NCI-H1694 treated with DMSO at 0.1 percent for 48 hours (cell line): ENCODE measurements around the gene COG5.

Source experiments
- DNase-seq: peaks from one replicate; lab custom pipeline; 2025; lab: John Stamatoyannopoulos, UW

COG5 gene

DNA sequence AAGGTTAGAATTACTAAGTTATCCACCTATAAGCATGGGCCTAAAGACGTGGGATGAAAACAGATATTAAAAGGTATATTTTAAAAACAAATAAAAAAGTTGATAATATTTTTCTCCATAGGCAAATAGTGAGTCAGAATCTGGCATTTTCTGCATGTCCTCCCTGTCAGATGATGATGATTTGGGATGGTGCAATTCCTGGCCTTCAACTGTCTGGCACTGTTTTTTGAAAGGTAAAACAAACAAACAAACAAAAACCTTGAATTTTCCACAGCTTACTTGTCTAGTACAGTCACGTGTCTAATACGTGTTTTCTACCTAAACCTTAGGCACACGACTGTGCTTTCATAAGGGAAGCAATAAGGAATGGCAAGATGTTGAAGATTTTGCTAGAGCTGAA lies 377.5 kb downstream of the COG5 start:
- no peak for DNase-seq

DNA sequence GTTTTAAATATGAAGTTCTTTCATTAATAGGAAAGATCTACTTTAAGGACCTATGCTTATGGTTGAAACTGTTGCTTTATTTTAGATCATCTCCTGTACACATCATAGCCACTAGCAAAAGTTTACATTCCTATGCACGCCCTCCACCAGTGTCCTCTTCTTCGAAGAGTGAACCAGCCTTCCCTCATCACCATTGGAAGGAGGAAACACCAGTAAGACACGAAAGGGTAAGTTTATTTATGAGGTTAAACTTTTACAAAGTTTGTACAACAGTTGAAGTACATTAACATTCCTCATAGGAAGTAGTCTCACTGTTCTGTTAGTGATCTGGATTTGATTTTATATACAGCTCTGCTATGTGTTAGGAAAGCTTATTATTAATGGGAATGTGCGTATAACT lies 378.0 kb downstream of the COG5 start:
- no peak for DNase-seq

DNA sequence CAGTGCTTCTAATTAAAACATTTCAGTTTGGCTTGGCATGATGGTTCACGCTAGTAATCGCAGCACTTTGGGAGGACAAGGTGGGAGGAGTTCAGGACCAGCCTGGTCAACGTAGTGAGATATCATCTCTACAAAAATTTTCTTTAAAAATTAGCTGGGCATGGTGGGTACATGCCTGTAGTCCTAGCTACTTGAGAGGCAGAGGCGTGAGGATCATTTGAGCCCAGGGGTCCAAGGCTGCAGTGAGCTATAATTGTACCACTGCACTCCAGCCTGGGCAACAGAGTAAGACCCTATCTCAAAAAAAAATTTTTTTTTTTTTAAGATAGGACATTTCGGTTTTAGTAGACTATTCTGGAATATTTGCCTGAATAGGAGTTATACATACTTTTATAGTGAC lies 382.5 kb downstream of the COG5 start:
- no peak for DNase-seq

DNA sequence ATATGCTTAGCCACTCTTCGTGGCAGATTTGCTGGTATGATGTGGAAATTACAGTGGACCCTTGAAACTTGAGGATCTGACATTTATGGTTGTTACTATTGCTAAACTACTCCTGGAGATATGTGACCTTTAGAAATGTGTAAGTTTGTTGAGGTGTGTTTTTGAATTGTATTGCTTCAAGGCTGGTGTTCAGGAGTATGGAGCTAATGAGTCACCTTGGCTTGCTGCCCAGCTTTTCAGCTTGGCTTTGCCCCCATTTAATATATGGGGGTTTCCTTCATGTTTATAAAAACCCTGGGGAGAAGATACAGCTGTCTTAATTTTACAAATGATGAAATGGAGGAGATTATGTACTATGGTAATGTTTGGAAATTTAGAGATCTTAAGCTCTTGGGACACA lies 383.3 kb downstream of the COG5 start:
- no peak for DNase-seq

DNA sequence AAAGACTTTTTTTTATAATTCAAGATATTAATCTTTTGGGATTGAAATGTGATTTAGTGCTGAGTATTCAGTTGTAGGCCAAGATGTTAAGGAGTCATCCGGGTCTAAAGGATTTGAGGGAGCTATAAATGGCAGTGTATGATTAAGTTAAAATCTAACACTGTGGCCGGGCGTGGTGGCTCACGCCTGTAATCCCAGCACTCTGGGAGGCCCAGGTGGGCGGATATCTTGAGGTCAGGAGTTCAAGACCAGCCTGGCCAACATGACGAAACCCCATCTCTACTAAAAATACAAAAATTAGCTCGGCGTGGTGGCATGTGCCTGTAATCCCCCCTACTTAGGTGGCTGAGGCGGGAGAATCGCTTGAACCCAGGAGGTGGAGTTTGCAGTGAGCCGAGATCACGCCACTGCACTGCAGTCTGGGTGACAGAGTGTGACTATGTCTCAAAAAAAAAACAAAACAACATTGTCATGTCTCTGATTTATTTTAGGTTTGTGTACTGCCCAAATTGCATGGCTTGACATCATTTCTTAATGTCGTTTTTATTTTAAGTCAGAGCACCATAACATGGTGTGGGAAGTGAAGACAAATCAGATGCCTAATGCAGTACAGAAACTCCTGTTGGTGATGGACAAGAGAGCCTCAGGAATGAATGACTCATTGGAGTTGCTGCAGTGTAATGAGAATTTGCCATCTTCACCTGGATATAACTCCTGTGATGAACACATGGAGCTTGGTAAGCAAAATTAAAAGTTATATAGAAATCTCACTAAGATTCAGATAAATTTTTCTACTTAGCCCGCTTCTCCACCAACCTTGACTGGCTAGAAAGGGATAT lies 384.2 kb downstream of the COG5 start:
- DNase-seq, result no peak

DNA sequence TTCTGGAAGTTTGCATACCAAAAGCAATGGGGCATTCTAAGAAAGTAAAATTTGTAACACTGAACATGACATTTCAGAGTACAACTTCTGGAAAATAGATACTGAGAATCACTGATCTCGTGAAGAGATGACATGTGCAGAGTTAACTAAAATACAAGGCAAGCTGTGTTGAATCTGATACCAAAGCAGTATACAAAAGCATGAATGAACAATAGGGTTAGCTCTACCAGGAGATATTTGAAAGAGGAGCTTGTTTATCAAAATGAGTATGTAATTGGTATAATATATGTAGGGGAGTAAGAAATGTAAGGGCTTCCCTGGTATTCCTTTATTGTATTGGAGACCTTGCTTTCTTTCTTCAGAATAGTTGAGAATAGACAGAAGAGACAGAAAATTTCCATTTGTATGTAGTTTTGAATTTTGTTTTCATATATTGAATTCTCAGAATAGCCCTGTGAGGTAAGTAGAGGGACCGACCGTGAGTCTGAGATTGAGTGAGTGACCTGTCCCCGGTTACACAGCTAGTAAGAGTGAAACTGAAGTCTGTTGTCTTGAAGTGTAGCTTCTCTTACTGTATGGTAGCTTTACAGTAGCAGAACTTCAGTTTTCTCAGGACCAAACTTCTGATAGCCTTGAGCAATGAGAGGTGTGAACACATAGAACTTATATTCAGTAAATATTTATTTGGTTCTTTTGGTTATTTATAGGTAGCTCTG lies 389.9 kb downstream of the COG5 start:
- no peak for DNase-seq

DNA sequence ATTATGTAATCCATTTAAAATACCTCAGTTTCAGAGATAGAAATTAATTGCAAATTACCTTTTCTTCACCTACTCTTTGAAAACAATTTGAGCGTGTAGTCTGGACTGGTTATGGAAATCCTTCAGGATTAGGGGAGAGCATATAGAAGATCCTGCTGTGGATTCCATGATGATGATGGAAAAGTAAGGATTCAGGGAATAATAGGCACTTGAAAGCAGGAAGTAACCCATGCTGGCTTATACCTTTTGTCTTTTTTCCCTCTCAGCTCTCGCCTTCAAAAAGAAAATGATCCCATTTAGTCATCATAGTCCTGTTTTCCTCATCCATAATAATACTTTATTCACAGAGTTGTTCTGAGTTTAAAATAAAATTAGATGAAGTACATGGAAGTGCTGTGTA lies 390.5 kb downstream of the COG5 start:
- DNase-seq, result no peak

DNA sequence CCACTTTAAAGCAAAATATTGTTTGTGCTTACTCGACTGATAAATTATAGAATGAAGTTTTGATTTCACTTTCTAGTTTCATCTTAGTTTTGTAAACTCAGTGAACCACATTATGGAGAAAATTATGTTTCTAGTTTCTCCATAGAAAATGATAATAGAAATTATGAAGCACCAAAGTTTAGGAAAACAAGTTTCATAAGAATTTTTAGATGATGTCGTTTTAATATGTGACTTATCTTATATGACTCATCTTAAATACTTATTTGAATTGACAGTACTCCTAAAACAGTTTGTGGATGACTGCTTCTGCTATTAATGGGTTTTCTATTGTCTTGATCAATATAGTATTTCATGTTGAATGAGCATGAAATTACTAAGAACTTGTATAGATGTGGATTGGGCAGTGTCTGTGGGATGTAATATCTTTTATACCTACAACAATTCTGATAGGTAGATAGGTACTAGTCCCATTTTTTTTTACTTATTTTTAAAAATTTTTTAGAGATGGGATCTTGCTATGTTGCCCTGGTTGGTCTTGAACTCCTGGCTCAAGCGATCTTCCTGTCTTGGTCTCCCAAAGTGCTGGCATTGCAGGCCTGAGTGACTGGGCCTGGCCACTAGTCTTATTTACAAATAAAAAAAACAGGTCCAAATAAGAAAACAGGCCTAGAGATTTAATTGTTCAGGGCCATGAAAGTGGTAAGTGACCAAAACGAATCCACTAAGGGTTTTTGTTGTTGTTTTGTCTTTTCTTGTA lies 391.3 kb downstream of the COG5 start:
- no peak for DNase-seq

DNA sequence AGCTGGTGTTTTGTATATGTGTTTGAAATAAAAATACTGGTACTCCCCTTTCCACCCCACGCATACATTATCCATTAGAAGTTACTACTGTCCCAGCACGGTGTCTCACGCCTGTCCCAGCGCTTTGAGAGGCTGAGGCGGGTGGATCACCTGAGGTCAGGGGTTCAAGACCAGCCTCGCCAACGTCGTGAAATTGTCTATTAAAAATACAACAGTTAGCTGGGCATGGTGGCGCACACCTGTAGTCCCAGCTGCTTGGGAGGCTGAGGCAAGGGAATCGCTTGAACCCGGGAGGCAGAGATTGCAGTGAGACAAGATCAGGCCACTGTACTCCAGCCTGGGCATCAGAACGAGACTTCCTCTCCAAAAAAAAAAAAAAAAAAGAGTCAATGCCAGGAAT lies 392.2 kb downstream of the COG5 start:
- DNase-seq, result no peak

DNA sequence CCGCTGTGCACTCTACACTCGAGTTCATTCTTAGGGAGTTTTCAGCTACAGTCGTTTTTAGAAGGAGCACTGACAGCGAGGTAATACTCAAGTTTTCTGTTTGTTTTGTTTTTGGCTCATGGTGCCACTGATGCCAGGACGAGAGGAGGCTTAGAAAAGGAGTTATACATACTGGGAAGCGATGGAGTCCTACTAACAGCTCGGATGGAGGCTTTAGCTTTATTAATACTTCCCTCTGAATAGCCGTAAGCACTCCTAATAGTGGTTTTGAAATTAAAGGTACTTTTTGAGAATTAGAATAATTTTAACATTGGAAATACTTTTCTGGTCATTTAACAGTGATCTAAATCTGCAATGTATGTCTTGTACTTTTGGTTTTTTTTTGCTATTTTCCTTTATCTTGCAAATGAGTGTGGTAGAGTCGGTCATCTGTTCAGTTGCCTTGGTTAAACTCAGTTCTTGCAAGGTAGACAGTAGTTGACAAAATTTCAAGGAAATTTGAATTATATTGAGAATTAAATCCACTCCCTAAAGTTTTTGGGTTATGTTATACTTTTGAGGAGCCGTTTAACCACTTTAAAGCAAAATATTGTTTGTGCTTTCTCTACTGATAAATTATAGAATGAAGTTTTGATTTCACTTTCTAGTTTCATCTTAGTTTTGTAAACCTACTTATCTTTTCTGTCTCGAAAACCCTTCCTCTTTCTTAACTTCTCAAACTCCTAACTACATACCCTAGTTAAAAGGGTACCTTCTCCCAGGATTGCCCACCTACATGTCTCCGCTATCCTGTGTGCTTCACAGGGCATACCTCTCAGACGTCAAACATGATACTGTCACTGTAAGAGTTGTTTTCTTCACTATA lies 393.4 kb downstream of the COG5 start:
- no peak for DNase-seq

DNA sequence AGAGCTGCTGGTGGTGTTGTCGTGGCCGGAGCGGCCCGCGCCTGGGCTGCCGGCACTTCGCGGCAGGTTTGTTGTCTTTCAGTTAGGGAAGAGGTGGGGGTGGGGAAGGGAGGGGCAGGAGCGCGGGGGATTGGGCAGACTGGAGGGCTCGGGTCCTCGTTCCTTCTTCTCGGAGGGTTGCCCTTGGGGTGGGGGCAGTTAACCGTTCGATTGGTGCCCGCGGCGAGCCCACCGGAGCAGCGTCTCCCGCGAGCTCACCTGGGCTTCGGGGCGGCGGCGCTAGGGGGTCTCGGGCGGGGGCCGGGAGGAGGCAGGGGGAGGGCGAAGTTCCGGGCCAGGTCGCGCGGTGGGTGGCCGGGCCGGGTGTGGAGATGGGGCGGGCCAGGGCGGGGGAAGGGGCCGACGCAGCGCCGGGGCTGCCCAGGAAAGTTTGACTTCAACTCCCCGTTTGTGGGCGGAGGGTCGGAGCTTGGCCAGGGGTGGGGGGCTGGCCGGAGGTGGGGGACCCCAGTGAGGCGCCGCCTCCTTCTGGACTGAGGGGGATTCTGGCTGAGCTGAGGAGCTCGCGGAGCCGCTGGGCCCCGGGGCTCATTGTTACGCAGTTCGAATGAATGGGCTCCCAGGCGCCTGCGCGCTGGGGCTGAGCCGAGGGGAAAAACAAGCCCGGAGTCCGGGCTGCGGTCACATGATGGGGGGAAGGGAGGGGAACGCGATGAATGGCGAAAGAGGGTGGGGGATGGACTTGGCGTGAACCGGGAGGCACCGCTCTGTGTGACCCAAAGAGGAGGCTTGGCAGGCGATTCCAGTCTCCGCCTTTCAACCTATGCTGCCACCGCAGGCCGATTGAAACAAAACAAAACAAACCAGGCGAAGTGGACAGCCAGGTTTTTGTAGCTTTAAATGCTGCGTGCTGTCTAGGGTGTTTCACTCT lies 394.3 kb downstream of the COG5 start:
- peak; percentile 79 for DNase-seq

DNA sequence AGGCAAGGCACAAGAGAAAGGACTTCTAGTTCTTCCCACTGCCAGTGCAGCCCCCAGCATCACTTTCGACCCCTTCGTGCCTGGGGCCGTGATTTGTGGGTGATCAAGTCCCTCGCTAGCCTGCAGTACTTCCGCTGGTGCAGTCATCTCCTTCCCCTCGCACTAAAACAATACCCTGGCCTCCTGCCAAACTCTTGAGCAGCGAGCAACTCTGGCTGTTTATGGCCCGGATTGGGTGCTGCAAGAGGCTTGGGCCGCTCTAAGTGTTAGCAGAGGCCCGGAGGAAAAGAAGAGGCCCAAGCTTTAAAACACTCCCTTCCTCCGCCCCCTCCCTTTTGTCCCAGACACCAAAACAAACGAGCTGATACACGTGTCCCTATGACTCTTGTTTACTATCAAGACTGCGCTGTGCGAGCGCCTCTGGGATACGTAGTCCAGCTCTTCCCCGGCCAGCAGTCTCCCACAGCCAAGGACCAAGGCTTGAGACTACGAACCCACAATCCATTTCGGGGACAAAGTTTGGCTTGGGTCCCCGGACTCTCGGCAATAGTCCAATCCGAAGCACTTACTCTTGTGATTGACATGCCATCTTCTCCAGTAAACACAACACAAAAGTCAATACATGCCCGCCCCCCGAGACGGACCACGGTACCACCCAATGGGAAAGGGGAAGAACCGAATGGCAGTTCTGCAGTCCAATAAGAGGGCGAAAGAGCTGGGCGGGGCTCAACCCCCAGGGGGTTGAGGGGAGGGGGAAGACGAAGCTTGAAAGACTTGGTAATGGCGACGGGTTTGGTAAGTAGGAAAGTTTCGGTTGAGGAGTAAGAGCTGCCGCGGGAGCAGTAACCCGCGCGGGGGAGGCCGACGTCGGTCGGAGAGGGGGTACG lies 395.2 kb downstream of the COG5 start, which contains the start of gene HBP1:
Gene HBP1 (plus strand): TSS at position 771 of the 887 bp plus-strand sequence. CDS start 10,891 bp downstream, outside the sequence.
- DNase-seq, result peak; percentile 99

DNA sequence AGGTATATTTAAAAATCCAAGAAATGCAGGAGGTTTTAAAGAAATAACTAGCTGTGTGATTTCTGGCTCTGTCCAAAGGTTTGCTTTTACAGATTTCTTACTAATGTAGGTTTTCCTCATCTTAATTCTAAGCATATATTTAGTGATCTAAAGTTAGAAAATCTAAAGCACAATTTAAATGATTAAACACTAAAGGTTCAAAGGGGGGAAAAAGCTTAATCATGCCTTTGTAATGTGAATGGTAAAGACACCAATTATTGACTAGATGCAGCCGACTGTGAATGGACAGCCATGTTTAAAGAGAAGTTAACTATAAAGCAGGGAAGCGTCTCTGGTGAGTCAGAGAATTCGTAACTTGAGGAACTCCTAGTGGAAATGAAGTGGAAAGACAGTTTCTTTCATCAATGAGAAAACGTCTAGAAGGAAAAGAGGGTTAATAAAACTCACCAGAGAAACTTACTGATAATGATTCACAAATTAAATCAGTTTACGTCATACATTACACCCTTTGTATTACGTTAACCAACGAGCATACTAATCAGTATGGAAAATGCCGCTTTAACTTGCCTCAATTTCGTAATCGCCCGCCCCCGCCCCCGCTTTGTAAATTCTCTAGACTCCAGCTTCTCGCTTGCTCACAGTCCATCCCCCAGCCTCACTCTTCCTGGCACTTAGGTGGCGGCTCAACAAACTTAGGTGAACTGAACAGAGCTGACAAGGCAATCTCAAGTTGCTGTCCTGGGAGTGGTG lies 396.1 kb downstream of the COG5 start:
- DNase-seq, result peak; percentile 10

DNA sequence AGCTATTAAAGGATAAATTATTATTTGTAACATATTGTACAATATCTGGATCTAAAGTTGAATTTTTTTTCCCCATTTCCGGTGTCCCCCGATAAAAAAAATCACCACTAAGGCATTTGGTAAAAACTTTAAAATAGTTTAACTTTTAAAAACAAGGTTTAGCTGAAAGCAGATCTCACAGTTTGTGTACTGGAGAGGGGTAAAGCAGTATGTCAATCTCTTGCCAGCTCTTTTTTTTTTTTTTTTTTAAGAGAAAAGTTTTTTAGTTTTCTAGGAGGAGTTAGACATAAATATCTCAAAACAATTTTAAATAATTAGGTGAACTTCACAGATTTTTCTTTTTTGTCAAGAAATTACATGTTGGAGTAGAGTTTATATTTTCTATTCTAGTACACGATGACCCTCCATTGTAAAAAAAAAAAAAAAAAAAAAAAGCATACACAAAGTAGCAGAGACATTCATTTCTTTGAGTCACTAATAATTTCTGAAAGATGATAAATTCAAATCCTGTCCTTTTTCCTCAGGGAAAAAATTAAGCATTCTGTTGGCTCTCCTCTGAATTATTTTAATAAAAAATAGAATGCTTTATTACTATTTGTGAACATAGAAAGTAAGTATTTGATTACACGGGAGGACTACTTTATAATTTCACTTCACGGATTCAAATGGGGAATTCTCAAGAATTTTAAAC lies 396.8 kb downstream of the COG5 start:
- DNase-seq, result no peak

DNA sequence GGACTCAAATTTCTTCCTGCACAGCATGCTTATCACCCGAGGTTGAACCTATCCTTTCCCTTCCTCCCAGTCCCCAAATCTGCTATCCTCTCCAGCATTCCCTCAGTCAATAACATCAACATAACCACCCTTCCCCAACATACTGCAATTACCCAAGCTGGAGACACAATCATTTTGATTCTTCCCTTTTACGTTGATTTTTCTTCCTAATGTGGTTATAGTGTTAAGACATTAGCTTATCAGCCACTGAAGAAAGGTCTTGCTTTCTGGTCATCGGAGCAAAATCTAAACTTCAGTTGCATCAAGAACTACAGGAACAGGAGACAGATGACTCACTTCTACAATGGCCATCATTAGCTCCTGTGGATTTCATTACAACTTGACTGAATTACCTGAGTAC lies 398.4 kb downstream of the COG5 start:
- no peak for DNase-seq

DNA sequence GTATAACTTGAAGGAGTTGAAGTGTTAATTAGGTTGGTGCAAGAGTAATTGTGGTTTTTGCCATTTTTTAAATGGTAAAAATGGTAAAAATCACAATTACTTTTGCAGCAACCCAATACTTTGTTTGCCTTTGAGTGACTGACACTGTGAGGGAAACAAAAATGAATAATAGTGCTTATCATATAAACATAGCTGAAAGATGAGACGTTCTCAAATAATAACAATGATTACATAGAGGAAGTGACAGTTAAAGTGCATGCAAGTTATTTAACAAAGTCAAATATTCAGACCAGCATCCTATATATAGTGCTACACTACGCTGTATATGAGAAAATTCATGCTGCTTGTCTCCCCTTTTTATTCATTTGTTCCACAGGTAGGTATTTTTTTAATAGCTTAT lies 399.6 kb downstream of the COG5 start:
- no peak for DNase-seq

DNA sequence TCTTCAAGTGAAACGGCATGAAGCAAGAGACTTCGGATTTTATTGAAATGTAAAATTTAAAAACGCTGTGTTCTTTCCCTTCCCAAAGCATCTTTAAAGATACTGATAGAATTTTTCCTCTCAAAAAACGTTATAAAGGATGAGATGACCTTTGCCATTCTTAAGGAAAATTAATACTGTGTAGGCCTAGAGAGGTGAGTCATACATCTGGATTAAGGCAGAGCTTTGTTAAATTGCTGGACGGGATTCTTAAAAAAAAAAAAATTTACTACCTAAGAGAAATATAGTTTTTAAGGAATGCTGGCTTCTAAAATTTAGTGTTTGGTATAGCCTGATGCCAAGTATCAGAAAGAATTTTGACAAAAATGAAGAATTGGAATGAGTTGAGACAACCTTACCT lies 401.2 kb downstream of the COG5 start:
- DNase-seq, result no peak

DNA sequence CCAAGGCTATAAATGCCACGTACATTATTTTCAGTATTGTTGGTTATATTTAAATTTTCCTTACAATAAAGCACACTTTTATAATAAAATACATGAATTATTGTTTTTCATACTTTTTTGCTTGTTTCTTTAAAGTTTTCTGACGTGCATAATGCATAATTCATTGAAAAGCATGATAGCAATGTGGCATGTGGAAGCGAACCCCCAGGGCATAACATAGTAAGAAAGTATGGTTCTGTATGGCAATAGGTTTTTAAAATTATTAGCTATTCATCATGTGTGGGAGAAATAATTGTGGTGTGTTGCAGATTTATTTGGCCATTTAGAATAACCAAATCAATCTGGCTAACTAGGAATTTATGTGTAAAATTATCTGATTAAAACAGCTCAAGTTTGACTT lies 402.3 kb downstream of the COG5 start:
- DNase-seq, result no peak
